Skeletal muscle cell (primary cell): ENCODE measurements around the gene PLCD3.
A peak's percentile ranks its signal among the peaks of the same experiment; 100 is the strongest.

Experiments
- DNase-seq: peaks from one replicate; pipeline ENCODE4 v3.0.0-alpha.2; 2010; ENCODE audit warnings: low read depth
- H3K4me3 ChIP-seq: 2 replicates; pipeline ENCODE4 v1.5.1; 2011; ENCODE audit warnings: low read depth, mild to moderate bottlenecking, control low read depth, low read length, moderate library complexity

Gene PLCD3

GRCh38 chr17:45107293-45108010 lies 24.9 kb downstream of the PLCD3 start:
- H3K4me3 ChIP-seq, result no peak overlapping the region
- DNase-seq, result no peak

GRCh38 chr17:45106582-45106981 lies 25.7 kb downstream of the PLCD3 start:
- DNase-seq, result no peak
- no peak overlapping the region for H3K4me3 ChIP-seq

GRCh38 chr17:45106096-45106495 lies 26.2 kb downstream of the PLCD3 start:
- no peak overlapping the region for H3K4me3 ChIP-seq
- no peak for DNase-seq

- no peak overlapping the region for H3K4me3 ChIP-seq
- no peak for DNase-seq
These were observed 27.2 kb downstream of the PLCD3 start for GRCh38 chr17:45104907-45105624.

GRCh38 chr17:45104497-45104896 lies 27.8 kb downstream of the PLCD3 start:
- DNase-seq, result no peak
- no peak overlapping the region for H3K4me3 ChIP-seq

- DNase-seq, result no peak
- no peak overlapping the region for H3K4me3 ChIP-seq
These were observed 28.3 kb downstream of the PLCD3 start for GRCh38 chr17:45104029-45104428.

GRCh38 chr17:45103269-45103795 lies 29.0 kb downstream of the PLCD3 start:
- DNase-seq, result no peak
- no peak overlapping the region for H3K4me3 ChIP-seq

GRCh38 chr17:45102856-45103255 lies 29.5 kb downstream of the PLCD3 start:
- no peak overlapping the region for H3K4me3 ChIP-seq
- no peak for DNase-seq

GRCh38 chr17:45101883-45102811 lies 30.2 kb downstream of the PLCD3 start:
- no peak overlapping the region for H3K4me3 ChIP-seq
- no peak for DNase-seq

- H3K4me3 ChIP-seq, result no peak overlapping the region
- no peak for DNase-seq
These were observed 30.8 kb downstream of the PLCD3 start for GRCh38 chr17:45101546-45101882.

- no peak overlapping the region for H3K4me3 ChIP-seq
- peak; percentile 42 for DNase-seq
These were observed 33.3 kb downstream of the PLCD3 start for GRCh38 chr17:45098869-45099616.

GRCh38 chr17:45098081-45098868 lies 34.0 kb downstream of the PLCD3 start:
- H3K4me3 ChIP-seq, result no peak overlapping the region
- DNase-seq, result no peak

- DNase-seq, result no peak
- H3K4me3 ChIP-seq, result no peak overlapping the region
These were observed 35.4 kb downstream of the PLCD3 start for GRCh38 chr17:45096926-45097325.

GRCh38 chr17:45096141-45096540 lies 36.2 kb downstream of the PLCD3 start:
- no peak for DNase-seq

GRCh38 chr17:45093444-45094110 lies 38.7 kb downstream of the PLCD3 start:
- no peak for DNase-seq
- no peak overlapping the region for H3K4me3 ChIP-seq

More at GRCh38 chr17:45096141-45096540, 36.2 kb downstream of the PLCD3 start:
- no peak overlapping the region for H3K4me3 ChIP-seq

- no peak overlapping the region for H3K4me3 ChIP-seq
- DNase-seq, result peak; percentile 94
These were observed 39.3 kb downstream of the PLCD3 start for GRCh38 chr17:45092911-45093430.

- no peak overlapping the region for H3K4me3 ChIP-seq
- DNase-seq, result no peak
These were observed 40.4 kb downstream of the PLCD3 start for GRCh38 chr17:45091778-45092425.
